DOHH2 (cell line): ENCODE measurements around the gene PLPPR5.
A peak's percentile ranks its signal among the peaks of the same experiment; 100 is the strongest.

Source experiments
- H3F3A ChIP-seq: fragments of 200-600 bp; sonication (generic), shearing (Covaris generic); 2 replicates; pipeline ENCODE4 v1.6.0; 2016; ENCODE audit warnings: antibody characterized with exemption, mild to moderate bottlenecking; ENCODE audit not compliant: control insufficient read depth, insufficient read depth
- H3K27ac ChIP-seq: fragments of 200-600 bp; sonication (generic); 2 replicates; pipeline ENCODE4 v1.5.1; 2014; ENCODE audit warnings: low read depth, mild to moderate bottlenecking, low read length, moderate library complexity
- H3K27me3 ChIP-seq: fragments of 200-600 bp; sonication (generic); 2 replicates; pipeline ENCODE4 v1.6.1; 2014; ENCODE audit warnings: mild to moderate bottlenecking, low read length, mixed read lengths; ENCODE audit not compliant: control insufficient read depth
- H3K36me3 ChIP-seq: fragments of 200-600 bp; sonication (generic); 2 replicates; pipeline ENCODE4 v1.6.1; 2014; ENCODE audit warnings: mild to moderate bottlenecking, low read length, moderate library complexity, mixed read lengths; ENCODE audit not compliant: control insufficient read depth
- H3K4me1 ChIP-seq: fragments of 200-600 bp; sonication (generic); 2 replicates; pipeline ENCODE4 v1.6.1; 2014; ENCODE audit warnings: mild to moderate bottlenecking, low read length, mixed read lengths; ENCODE audit not compliant: control insufficient read depth
- H3K4me2 ChIP-seq: fragments of 200-600 bp; sonication (generic); 2 replicates; pipeline ENCODE4 v1.6.0; 2014; ENCODE audit warnings: mild to moderate bottlenecking, low read length, moderate library complexity
- H3K4me3 ChIP-seq: fragments of 200-600 bp; sonication (generic); 2 replicates; pipeline ENCODE4 v1.5.1; 2014; ENCODE audit warnings: mild to moderate bottlenecking, low read length, mixed read lengths
- H3K79me2 ChIP-seq: fragments of 200-600 bp; sonication (generic); 2 replicates; pipeline ENCODE4 v1.6.1; 2014; ENCODE audit warnings: mild to moderate bottlenecking, low read length, mixed read lengths; ENCODE audit not compliant: control insufficient read depth
- H3K9me2 ChIP-seq: fragments of 200-600 bp; sonication (generic); replicated peaks from 2 replicates; pipeline ENCODE4 v1.6.1; 2014; ENCODE audit warnings: mild to moderate bottlenecking, low read length, mixed read lengths; ENCODE audit not compliant: control insufficient read depth
- H3K9me3 ChIP-seq: fragments of 200-600 bp; sonication (generic); 2 replicates; pipeline ENCODE4 v1.6.1; 2014; ENCODE audit warnings: antibody characterized with exemption, low read length, mixed read lengths; ENCODE audit not compliant: control insufficient read depth, insufficient read depth
- H4K20me1 ChIP-seq: fragments of 200-600 bp; sonication (generic); 2 replicates; pipeline ENCODE4 v1.6.0; 2014; ENCODE audit warnings: low read depth, mild to moderate bottlenecking, antibody characterized with exemption, low read length, moderate library complexity; ENCODE audit not compliant: control insufficient read depth, insufficient read depth
- CTCF ChIP-seq: fragments of 200-600 bp; sonication (generic); IDR thresholded peaks from one replicate; pipeline ENCODE4 v1.5.1; 2014; ENCODE audit warnings: antibody characterized with exemption, mild to moderate bottlenecking, low read depth, low read length; ENCODE audit not compliant: poor library complexity, severe bottlenecking
- EZH2phosphoT487 ChIP-seq: fragments of 200-600 bp; sonication (generic); IDR thresholded peaks from 2 replicates; pipeline ENCODE4 v1.6.1; 2017; ENCODE audit warnings: borderline replicate concordance, mild to moderate bottlenecking, antibody characterized with exemption, low read length, moderate library complexity, mixed read lengths

Gene PLPPR5

GRCh38 chr1:98874828-98875227 lies 129.8 kb downstream of the PLPPR5 start:
- no peaks in the 10 kb centered on the region for H3F3A ChIP-seq
- no peaks in the 10 kb centered on the region for H3K9me2 ChIP-seq
- H3K27ac ChIP-seq, result no peak overlapping the region
- no peak overlapping the region for H3K4me3 ChIP-seq
- no peaks in the 10 kb centered on the region for H4K20me1 ChIP-seq
- H3K36me3 ChIP-seq, result peaks cover 7% of the 10 kb centered on the region; the same call in 1 of the 2 replicates
- no peaks in the 10 kb centered on the region for H3K79me2 ChIP-seq
- H3K4me2 ChIP-seq, result no peak overlapping the region
- H3K27me3 ChIP-seq, result no peaks in the 10 kb centered on the region
- peaks cover 16% of the 10 kb centered on the region for H3K4me1 ChIP-seq
- no peak for TF ChIP-seq EZH2phosphoT487
- no peak for TF ChIP-seq CTCF
- no peaks in the 10 kb centered on the region for H3K9me3 ChIP-seq

- Histone ChIP-seq H3K36me3 (peaks cover 7% of the 10 kb centered on the region; the same call in 1 of the 2 replicates), H3K4me2 (peak overlapping the region; percentile 57), H3K9me3 (peaks cover 9% of the 10 kb centered on the region; the same call in 1 of the 2 replicates), H3K9me2 (no peaks in the 10 kb centered on the region), H3F3A (no peaks in the 10 kb centered on the region), H3K4me3 (peak overlapping the region; percentile 60), H3K27ac (peak overlapping the region; percentile 71), H3K27me3 (no peaks in the 10 kb centered on the region), H3K4me1 (peaks cover 16% of the 10 kb centered on the region), H4K20me1 (no peaks in the 10 kb centered on the region), H3K79me2 (no peaks in the 10 kb centered on the region)
- TF ChIP-seq EZH2phosphoT487 (no peak), CTCF (no peak)
Measured at GRCh38 chr1:98870959-98871903, 133.4 kb downstream of the PLPPR5 start.

GRCh38 chr1:98865796-98866195 lies 138.9 kb downstream of the PLPPR5 start:
- Histone ChIP-seq H3K9me3 (peaks cover 13% of the 10 kb centered on the region; the same call in 1 of the 2 replicates), H3F3A (no peaks in the 10 kb centered on the region), H4K20me1 (no peaks in the 10 kb centered on the region), H3K4me1 (peaks cover 2% of the 10 kb centered on the region), H3K4me3 (no peak overlapping the region), H3K27me3 (no peaks in the 10 kb centered on the region), H3K9me2 (no peaks in the 10 kb centered on the region), H3K27ac (no peak overlapping the region), H3K36me3 (peaks cover under 1% of the 10 kb centered on the region; the same call in 1 of the 2 replicates), H3K4me2 (no peak overlapping the region), H3K79me2 (no peaks in the 10 kb centered on the region)
- TF ChIP-seq CTCF (no peak), EZH2phosphoT487 (no peak)
